ENCODE measurements around the gene CDH23. TPM values are rescaled to one million over a fixed set of nuclear protein-coding genes. Genes with fewer than 3 reads are reported as not detected.

The CDH23 gene
- total and polyA plus RNA-seq, 9 of the 15 experiments (the other 6 are each of a cell fraction or from before 2014, with no cell fraction given): 0.18 to 1.2 (median 0.47) TPM

- TF ChIP-seq, protein P1, sequence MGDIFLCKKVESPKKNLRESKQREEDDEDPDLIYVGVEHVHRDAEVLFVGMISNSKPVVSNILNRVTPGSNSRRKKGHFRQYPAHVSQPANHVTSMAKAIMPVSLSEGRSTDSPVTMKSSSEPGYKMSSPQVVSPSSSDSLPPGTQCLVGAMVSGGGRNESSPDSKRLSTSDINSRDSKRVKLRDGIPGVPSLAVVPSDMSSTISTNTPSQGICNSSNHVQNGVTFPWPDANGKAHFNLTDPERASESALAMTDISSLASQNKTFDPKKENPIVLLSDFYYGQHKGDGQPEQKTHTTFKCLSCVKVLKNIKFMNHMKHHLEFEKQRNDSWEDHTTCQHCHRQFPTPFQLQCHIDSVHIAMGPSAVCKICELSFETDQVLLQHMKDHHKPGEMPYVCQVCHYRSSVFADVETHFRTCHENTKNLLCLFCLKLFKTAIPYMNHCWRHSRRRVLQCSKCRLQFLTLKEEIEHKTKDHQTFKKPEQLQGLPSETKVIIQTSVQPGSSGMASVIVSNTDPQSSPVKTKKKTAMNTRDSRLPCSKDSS (IDR thresholded peaks at IDR 0.05; ENCODE audit: low read depth, partially characterized antibody): no peak
- 0 out of 4 replicates have a peak, but pooled peaks of 1 of the 2 experiments have one; percentile 18 for TF ChIP-seq MLLT1 (IDR thresholded peaks at IDR 0.05)
- no peak for TF ChIP-seq ZNF76 (CRISPR knock-in tag; IDR thresholded peaks at IDR 0.05; ENCODE audit: borderline replicate concordance)
- TF ChIP-seq CREB3 (tag; conservative IDR thresholded peaks at IDR 0.05; ENCODE audit: low read depth): 0 out of 2 replicates have a peak, but pooled peaks have one; percentile 21
- TF ChIP-seq MIER1 (IDR thresholded peaks at IDR 0.05; ENCODE audit: low read depth): 0 out of 2 replicates have a peak, but pooled peaks have one; percentile 3
- no peak for TF ChIP-seq SREBF1 (IDR thresholded peaks at IDR 0.05; ENCODE audit: borderline replicate concordance, low read depth, low read length)
- no peak for TF ChIP-seq NFXL1 (CRISPR knock-in tag; IDR thresholded peaks at IDR 0.05)
- no peak for TF ChIP-seq HLTF (IDR thresholded peaks at IDR 0.05)
- TF ChIP-seq THRAP3 (IDR thresholded peaks at IDR 0.05; ENCODE audit: borderline replicate concordance): no peak
- no peak for TF ChIP-seq ZNF785 (CRISPR knock-in tag; IDR thresholded peaks at IDR 0.05)
- TF ChIP-seq ZBTB2 (IDR thresholded peaks at IDR 0.05): peak; percentile 16; the same call in 1 of the 2 replicates
- no peak for TF ChIP-seq GATAD2B (IDR thresholded peaks at IDR 0.05; ENCODE audit: borderline replicate concordance)
- TF ChIP-seq SREBF2 (CRISPR knock-in tag; IDR thresholded peaks at IDR 0.05): no peak
- TF ChIP-seq NR2F6 (CRISPR knock-in tag; IDR thresholded peaks at IDR 0.05): peak; percentile 54; the same call in 1 of the 2 replicates
- no peak for TF ChIP-seq YBX1 (IDR thresholded peaks at IDR 0.05)
- no peak for TF ChIP-seq ZNF212 (CRISPR knock-in tag; IDR thresholded peaks at IDR 0.05)
- no peak for TF ChIP-seq STAT5A (IDR thresholded peaks at IDR 0.05; ENCODE audit: borderline replicate concordance, low read length)
- TF ChIP-seq GABPB2 (CRISPR knock-in tag; conservative IDR thresholded peaks at IDR 0.05): no peak
- TF ChIP-seq ESRRB (CRISPR knock-in tag; IDR thresholded peaks at IDR 0.05; ENCODE audit: borderline replicate concordance): no peak
- TF ChIP-seq ZEB2 (IDR thresholded peaks at IDR 0.05): no peak
Observed at GRCh38 chr10:71638064-71638821, 241.5 kb downstream of the CDH23 start (continued).
